Thymus (tissue), 14 donors: Measurements from ENCODE around the gene TBC1D9B. TPM values are rescaled to one million over a fixed set of nuclear protein-coding genes. Genes with fewer than 3 reads are reported as not detected.

Experiments
- DNase-seq, 9 donors: peaks; one replicate each; pipeline ENCODE4 v3.0.0-alpha.2; 2013; ENCODE audit warnings: low spot score in 9 of 9, low read depth in 6 of 9, missing footprints in 1 of 9
- H3K27ac ChIP-seq, 2 donors: one replicate each; pipeline ENCODE4 v1.5.1; 2013; ENCODE audit warnings: control low read depth in 1 of 2, low read depth in 1 of 2, low read length in 1 of 2, mild to moderate bottlenecking in 1 of 2, moderate library complexity in 1 of 2
- H3K27me3 ChIP-seq, 2 donors: one replicate each; pipeline ENCODE4 v1.5.1; 2013; ENCODE audit warnings: low read length in 1 of 2; ENCODE audit not compliant: control insufficient read depth in 2 of 2, insufficient read depth in 1 of 2
- H3K36me3 ChIP-seq, 2 donors: one replicate each; pipeline ENCODE4 v1.5.1; 2013; ENCODE audit warnings: low read length in 1 of 2, mild to moderate bottlenecking in 1 of 2, moderate library complexity in 1 of 2; ENCODE audit not compliant: control insufficient read depth in 2 of 2, insufficient read depth in 2 of 2
- H3K4me1 ChIP-seq, 2 donors: one replicate each; pipeline ENCODE4 v1.5.1; 2013; ENCODE audit warnings: low read length in 2 of 2; ENCODE audit not compliant: control insufficient read depth in 2 of 2, insufficient read depth in 2 of 2
- H3K4me3 ChIP-seq, 2 donors: one replicate each; pipeline ENCODE4 v1.5.1; 2013; ENCODE audit warnings: low read length in 2 of 2, control low read depth in 1 of 2, mild to moderate bottlenecking in 1 of 2
- H3K9me3 ChIP-seq, 2 donors: one replicate each; pipeline ENCODE4 v1.5.1; 2013; ENCODE audit warnings: low read length in 1 of 2, mild to moderate bottlenecking in 1 of 2; ENCODE audit not compliant: control insufficient read depth in 2 of 2, insufficient read depth in 1 of 2
- WGBS: extraction: QIAGEN DNeasy Blood & Tissue Kit; methylation state at CpG from one replicate; pipeline ENCODE4 v1.1.7; 2013; 5-methylcytosine and 5-hydroxymethylcytosine counted together
- long read RNA-seq, 10 donors: transcript quantifications; one replicate each; lab custom pipeline, GENCODE V29; 2026
- polyA plus RNA-seq: library from polyadenylated mRNA; stranded (reverse); fragments of 200-250 nt; gene quantifications from one replicate; pipeline ENCODE4 v1.2.3, GENCODE V29; 2013
- total RNA-seq: library from RNA; stranded (reverse); fragments of 120-200 nt; gene quantifications from one replicate; pipeline ENCODE4 v1.2.4, GENCODE V29; 2013
- donor health status: healthy.

TBC1D9B gene
- total RNA-seq (13.9 TPM), polyA plus RNA-seq (69.4 TPM)
- long read RNA-seq, donor 1, result 0 reads
- long read RNA-seq, donor 2, result 0 reads
- long read RNA-seq, donor 3, full-length matches to known transcripts, result 4 of 17 reads
- long read RNA-seq, donor 3, partial matches to known transcripts, result 13 of 17 reads
- long read RNA-seq, donor 3, other reads (novel, unspliced or antisense), result 0 of 17 reads
- long read RNA-seq, donor 4, partial matches to known transcripts, result 0 of 4 reads
- long read RNA-seq, donor 4, other reads (novel, unspliced or antisense), result 0 of 4 reads
- long read RNA-seq, donor 5, partial matches to known transcripts, result 12 of 15 reads
- long read RNA-seq, donor 5, other reads (novel, unspliced or antisense), result 0 of 15 reads
- long read RNA-seq, donor 6, full-length matches to known transcripts, result 4 of 4 reads
- long read RNA-seq, donor 6, partial matches to known transcripts, result 0 of 4 reads
- long read RNA-seq, donor 6, other reads (novel, unspliced or antisense), result 0 of 4 reads
- long read RNA-seq, donor 7, full-length matches to known transcripts, result 2 of 7 reads
- long read RNA-seq, donor 7, partial matches to known transcripts, result 5 of 7 reads
- long read RNA-seq, donor 7, other reads (novel, unspliced or antisense), result 0 of 7 reads
- long read RNA-seq, donor 8, full-length matches to known transcripts, result 2 of 2 reads
- long read RNA-seq, donor 8, partial matches to known transcripts, result 0 of 2 reads
- long read RNA-seq, donor 8, other reads (novel, unspliced or antisense), result 0 of 2 reads
- long read RNA-seq, donor 9, full-length matches to known transcripts, result 2 of 2 reads
- long read RNA-seq, donor 9, partial matches to known transcripts, result 0 of 2 reads
- long read RNA-seq, donor 9, other reads (novel, unspliced or antisense), result 0 of 2 reads
- long read RNA-seq, donor 10, full-length matches to known transcripts, result 6 of 14 reads
- long read RNA-seq, donor 10, partial matches to known transcripts, result 8 of 14 reads
- long read RNA-seq, donor 10, other reads (novel, unspliced or antisense), result 0 of 14 reads

DNA sequence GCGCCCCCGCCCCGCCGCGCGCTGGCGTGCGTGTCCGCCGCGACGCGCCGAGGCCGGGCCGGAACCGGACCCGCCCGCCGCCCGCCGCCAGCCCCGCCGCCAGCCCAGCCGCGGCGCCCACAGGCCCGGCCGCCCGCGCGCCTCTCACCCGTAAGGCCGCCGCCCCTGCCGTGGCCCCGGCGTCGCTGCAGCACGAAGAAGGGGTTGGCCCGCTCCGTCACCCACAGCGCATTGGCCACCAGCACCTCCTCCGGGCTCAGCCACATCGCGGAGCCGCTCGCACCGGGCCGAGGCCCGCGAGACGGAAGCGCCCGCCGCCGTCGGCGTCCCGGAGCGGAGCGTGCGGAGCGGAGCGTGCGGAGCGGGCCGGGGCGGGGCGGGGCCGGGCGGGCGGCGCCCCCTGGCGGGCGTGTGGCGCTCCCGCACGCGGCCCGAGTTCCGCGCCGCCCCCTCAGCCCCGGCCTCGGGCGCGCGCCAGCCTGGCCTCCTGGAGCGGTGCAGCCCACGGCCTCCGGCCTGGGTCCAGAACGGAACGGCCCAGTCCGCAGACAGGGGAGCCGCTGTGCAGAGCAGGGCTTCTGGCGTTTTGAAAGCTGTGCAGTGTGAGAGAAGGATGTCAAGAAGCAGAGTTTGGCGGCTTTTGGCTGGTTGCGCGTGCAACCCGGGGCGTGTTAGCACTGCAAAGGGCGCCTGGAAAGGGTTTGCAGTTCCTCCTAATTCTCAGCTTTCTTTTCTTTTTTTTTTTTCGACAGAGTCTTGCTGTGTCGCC lies at the start of gene TBC1D9B:
Gene TBC1D9B, minus strand, starts transcription at position 342 of the 769 bp plus-strand sequence. Its CDS starts 76 bp downstream, at position 266.
- Histone ChIP-seq H3K4me3 (peak within 1 kb of the TSS; percentile 53 to 73), H3K4me1 (peaks cover 7 to 17% of the 10 kb centered on the region in 2 donors), H3K27me3 (peaks cover 0 to 4% of the 10 kb centered on the region in 2 donors), H3K27ac (peak within 1 kb of the TSS in 1 of 2 donors; percentile 74), H3K36me3 (peaks cover 8 to 10% of the 10 kb centered on the region in 2 donors), H3K9me3 (no peaks in the 10 kb centered on the region)
- WGBS, result 2% methylated on average over 105 of the region's 105 CpGs
- peak in 7 of 9 donors; percentile 44 to 82 (median 61) for DNase-seq

DNA sequence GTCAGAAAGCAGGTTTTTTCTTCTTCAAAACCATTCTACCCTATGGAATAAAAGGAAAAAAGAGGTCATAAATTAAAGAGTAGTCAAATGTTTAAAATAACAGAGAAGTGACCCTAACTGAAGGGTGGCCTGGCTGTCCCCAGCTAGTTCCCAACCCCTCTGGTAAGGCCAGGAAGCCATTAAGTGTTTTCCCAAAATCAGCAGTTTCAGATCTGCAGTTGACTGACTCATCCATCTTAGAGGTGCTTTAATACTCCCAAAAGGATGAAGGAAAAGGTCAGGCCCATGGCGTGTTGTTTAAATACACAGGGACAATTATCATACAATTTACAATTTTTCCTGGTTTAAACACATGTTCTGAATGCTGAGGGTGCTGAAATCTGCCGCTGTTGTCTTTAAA lies 47.9 kb upstream of the TBC1D9B start:
- Histone ChIP-seq H3K4me3 (no peak overlapping the region), H3K27me3 (no peaks in the 10 kb centered on the region), H3K36me3 (no peaks in the 10 kb centered on the region), H3K4me1 (no peaks in the 10 kb centered on the region), H3K9me3 (no peaks in the 10 kb centered on the region), H3K27ac (no peak overlapping the region)
- WGBS, result 96% methylated on average over 2 of the region's 2 CpGs
- no peak for DNase-seq

DNA sequence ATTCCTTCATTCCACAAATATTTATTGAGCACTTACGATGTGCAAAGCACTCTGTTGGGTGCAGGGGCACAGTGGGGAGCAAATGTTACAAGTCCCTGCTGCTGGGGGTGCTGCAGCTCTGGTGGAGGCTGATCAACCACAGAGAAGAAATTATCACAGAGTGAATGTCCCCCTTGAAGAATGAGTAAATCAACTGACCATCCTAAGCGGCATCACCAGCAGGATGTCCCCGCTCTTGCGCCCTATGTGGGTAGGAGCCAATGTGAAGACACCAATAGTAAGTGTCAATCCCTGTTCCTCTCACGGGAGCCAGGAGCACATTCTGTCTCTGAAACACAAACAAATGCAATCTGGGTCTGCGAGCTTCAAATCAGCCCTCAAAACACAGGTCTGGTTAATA lies 47.4 kb upstream of the TBC1D9B start:
- Histone ChIP-seq H3K4me1 (no peaks in the 10 kb centered on the region), H3K9me3 (no peaks in the 10 kb centered on the region), H3K27ac (no peak overlapping the region), H3K36me3 (no peaks in the 10 kb centered on the region), H3K4me3 (no peak overlapping the region), H3K27me3 (no peaks in the 10 kb centered on the region)
- WGBS, result 99% methylated on average over 6 of the region's 6 CpGs
- no peak for DNase-seq

DNA sequence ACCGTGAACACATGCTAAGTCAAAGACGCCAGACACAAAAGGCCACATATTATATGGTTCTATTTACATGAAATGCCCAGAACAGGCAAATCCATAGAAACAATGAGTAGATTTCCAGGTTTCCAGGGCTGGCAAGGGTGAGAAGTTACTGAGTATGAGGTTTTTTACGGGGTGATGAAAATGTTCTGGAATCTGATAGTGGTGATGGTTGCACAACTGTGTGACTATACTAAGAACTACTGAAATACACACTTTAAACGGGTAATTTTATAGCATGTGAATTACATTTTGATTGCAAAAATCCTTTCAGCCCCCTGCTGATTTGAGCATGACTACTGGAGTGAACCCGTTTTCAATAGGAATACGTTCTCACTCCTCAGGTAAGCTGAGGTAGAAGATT lies 46.7 kb upstream of the TBC1D9B start:
- H3K27ac ChIP-seq, result no peak overlapping the region
- no peak overlapping the region for H3K4me3 ChIP-seq
- no peaks in the 10 kb centered on the region for H3K9me3 ChIP-seq
- no peaks in the 10 kb centered on the region for H3K27me3 ChIP-seq
- H3K4me1 ChIP-seq, result no peaks in the 10 kb centered on the region
- H3K36me3 ChIP-seq, result no peaks in the 10 kb centered on the region
- 94% methylated on average over 6 of the region's 6 CpGs for WGBS
- DNase-seq, result no peak

DNA sequence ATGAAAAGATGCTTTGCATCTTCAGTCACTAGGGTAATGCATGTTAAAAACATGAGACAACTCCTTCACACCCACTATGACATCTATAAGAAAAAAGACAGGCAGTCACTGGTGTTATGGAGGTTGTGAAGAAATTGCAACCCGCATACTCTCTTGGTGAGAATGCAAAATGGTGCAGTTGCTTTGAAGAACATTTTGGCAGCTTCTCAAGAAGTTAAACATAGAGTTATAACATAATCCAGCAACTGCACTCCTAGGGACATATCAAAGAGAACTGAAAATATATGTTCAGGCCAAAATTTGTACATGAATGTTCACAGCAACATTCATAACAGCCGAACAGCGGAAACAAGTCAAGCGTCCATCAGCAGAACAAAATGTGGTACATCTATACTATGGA lies 46.3 kb upstream of the TBC1D9B start:
- 97% methylated on average over 4 of the region's 4 CpGs for WGBS

DNA sequence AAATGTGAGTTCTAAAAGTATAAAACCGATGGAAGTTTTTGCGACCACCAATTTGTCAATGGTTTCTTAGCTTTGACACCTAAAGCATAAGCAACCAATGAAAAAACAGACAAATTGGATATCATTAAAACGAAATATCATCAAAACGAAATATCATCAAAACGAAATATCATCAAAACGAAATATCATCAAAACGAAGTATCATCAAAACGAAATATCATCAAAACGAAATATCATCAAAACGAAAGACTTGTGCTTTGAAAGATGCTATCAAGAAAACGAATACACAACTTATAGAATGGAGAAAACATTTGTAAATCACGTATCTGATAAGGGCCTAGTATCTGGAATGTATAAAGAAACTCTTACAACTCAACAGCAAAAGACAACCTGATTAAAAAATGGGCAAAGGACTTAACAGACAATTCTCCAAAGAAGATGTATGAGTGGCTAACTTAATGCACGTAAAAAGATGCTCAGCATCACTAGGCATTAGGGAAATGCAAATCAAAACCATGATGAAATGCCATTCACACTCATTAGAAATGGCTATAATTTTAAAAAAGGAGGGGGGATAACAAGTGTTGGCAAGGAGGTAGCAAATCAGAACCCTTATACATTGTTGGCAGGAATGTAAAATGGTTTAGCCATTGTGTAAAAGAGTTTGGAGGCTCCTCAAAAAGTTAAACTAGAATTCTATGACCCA lies 29.4 kb upstream of the TBC1D9B start:
- DNase-seq, result no peak
- H3K36me3 ChIP-seq, result no peaks in the 10 kb centered on the region
- H3K27me3 ChIP-seq, result no peaks in the 10 kb centered on the region
- 97% methylated on average over 13 of the region's 13 CpGs for WGBS
- no peaks in the 10 kb centered on the region for H3K4me1 ChIP-seq
- H3K9me3 ChIP-seq, result no peaks in the 10 kb centered on the region
- H3K4me3 ChIP-seq, result no peak overlapping the region
- H3K27ac ChIP-seq, result no peak overlapping the region

More for the DNA sequence above, 46.3 kb upstream of the TBC1D9B start:
- Histone ChIP-seq H3K27ac (no peak overlapping the region), H3K4me3 (no peak overlapping the region), H3K4me1 (no peaks in the 10 kb centered on the region), H3K9me3 (no peaks in the 10 kb centered on the region), H3K27me3 (no peaks in the 10 kb centered on the region), H3K36me3 (no peaks in the 10 kb centered on the region)
- DNase-seq, result no peak

DNA sequence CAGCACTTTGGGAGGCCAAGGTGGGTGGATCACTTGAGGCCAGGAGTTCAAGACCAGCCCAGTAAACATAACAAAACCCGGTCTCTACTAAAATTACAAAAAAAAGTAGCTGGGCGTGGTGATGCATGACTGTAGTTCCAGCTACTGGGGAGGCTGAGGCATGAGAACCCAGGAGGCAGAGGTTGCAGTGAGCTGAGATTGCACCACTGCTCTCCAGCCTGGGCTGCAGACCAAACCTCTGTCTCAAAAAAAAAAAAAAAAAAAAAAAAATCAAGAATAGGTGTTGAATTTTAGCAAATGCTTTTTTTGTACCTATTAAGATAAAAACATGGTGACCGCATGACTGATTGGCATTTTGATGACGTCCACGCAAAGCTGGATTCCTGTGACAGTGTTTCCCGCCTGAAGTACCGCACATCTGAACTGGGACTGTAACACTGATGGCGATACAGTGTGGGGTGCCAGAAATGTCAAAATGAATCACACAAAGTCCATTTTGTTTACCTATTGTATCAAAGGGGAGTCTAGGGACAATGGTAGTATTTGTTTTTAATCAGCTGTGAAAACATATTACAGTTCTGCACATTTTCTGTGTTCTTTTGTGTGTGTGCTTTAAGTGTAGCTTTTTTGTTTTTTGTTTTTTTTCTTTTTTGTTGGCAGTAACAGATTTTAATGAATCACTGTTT lies 23.2 kb upstream of the TBC1D9B start:
- WGBS, result 97% methylated on average over 8 of the region's 8 CpGs
- no peaks in the 10 kb centered on the region for H3K36me3 ChIP-seq
- DNase-seq, result no peak

DNA sequence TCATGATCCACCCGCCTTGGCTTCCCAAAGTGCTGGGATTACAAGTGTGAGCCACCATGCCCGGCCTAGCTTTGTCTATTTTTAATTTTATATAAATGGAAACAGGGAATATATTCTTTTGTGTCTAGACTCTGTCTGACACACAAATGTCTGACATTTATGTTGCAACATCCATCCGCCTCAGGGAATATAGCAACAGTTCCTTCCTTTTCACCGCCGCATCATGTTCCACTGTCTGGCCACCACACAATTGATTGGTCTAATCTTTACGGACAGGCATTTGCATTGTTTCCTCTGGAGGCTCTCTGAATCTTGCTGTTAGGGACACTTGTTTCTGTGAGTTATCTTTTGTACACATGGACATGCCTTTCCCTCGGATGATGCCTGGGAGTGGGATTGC lies 20.1 kb upstream of the TBC1D9B start:
- Histone ChIP-seq H3K27ac (no peak overlapping the region), H3K27me3 (no peaks in the 10 kb centered on the region), H3K4me3 (no peak overlapping the region), H3K4me1 (no peaks in the 10 kb centered on the region), H3K9me3 (peaks cover 0 to 3% of the 10 kb centered on the region in 2 donors), H3K36me3 (no peaks in the 10 kb centered on the region)
- 98% methylated on average over 7 of the region's 7 CpGs for WGBS
- DNase-seq, result no peak

More for the DNA sequence above, 23.2 kb upstream of the TBC1D9B start:
- Histone ChIP-seq H3K9me3 (no peaks in the 10 kb centered on the region), H3K4me1 (no peaks in the 10 kb centered on the region), H3K27me3 (no peaks in the 10 kb centered on the region), H3K27ac (no peak overlapping the region), H3K4me3 (no peak overlapping the region)
